C1 segment of cervical spinal cord (tissue), 14 donors: ENCODE results near the gene ACE2.

ENCODE experiments used
- DNase-seq, 14 donors: peaks; one replicate each; lab custom pipeline; 2025; lab: John Stamatoyannopoulos, UW

The ACE2 gene

DNA sequence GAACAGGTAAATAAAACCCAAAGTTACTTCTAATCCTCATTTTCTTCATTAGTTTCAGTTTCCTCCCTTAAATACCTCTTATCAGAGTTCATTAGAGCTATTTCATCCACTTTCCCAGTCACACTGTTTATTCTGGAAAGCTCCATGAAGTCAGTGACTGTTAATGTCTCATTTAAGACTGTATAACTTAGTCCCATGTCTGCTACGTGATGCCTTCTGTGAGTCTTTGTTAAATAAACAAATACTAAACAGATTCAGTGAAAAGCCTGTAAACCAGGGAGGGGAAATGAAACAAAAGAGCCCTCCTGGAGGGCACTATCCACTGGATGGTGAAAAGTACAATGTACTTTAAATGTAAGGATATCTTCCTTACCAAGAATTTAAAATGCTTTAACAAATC, 24.7 kb downstream of the ACE2 start:
- DNase-seq, result no peak

DNA sequence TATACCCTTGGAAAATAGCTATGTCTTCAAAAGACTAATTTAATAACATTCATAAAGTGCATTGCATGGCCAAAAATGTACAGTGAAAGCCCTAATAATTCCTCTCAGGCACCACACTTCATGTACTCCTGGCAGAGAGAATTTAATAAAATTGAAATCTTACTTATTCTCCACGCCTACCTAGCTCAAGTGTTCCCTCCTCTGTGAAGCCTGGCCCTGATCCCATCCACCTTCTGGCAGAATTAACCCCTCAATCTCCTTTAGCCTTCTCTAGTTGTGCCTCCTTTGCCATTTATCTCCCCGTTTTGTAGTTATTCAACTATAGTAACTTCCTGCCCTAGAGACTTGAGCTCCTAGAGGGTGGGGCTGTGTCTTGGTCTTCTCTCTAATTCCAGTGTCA, 26.7 kb downstream of the ACE2 start:
- no peak for DNase-seq

DNA sequence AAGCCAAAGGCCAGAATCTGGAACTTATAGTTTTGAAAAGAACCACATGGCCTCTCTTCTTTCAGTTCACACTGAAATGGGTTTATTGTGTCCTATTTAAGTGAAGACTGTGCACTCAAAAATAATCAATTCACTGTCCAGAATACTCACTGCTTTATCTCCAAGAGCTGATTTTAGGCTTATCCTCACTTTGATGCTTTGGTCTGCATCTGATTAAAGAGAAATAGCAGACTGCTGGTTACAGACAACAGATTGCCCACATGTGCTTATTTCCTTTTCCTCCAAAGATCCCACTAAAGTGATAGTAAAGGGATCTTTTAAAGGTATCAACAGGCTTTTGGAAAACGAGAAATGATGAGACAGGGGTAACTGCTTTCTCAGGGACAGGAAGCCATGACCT, 30.6 kb downstream of the ACE2 start:
- no peak for DNase-seq

DNA sequence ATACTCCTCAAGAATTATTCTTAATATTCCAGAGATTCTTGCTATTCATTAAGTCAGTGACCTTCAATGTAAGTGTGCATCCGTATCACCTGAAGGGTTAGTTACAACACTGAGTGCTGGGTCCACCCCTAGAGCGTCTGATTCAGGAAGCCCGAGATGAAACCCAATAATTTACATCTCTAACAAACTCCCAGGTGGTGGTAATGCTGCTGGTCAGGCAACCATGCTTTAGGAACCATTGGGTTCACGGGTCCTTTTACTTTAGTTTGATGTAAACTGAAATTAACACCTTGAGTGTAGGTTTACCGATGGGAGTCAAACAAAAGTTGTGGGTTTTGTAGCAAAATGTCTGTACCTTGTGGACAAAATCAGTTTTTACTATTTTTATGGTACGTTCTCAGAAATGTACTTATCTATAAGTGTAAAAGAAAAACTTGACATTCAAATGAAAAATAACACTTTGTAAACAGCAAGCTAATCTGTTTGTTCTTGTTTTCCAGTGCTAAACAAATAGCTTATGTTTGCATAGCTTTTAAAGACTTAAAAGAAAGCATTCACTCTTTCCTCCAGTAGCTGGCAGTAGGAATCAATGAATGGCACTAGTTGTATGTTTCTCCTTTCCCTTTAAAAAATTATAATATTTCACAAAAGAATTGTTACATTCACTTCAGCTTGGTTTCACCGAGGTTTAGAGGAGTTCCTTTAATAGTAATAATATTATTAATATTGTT, 32.7 kb downstream of the ACE2 start:
- no peak for DNase-seq

DNA sequence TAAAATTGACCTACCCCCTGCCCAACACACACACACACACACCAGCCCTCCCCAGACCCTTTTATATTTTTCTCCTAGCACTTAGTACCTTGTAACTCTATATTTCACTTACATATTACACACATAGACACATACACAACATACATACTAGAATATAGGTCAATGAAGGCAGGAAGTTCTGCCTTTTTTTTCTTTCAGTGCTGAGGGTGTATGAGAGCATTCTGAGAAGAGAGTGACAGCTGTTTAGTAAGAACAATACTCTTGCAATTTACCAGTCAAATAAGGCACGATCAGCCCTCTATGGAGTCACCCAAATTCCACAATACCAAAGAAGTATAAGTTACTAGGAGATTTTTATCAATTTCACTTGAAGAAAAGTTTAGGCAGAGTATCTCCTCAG, 33.5 kb downstream of the ACE2 start:
- no peak for DNase-seq

DNA sequence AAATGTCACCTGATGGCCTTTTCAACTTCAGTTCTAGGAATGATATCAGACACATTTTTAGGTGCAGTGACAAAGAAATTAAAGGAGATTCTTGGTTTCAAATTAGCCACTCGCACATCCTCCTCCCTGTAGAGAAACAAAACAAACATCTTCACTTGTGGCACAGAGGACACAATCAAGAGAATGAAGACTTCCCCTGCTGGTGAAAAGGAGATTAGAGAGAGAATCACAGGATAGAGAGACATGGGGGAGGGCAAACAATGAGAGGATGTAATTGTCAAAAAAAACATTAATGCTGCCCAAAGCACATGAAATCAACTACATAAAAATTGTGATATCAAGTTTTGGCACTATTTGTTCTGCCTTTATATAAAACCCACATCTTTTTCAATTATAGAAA, 34.5 kb downstream of the ACE2 start:
- no peak for DNase-seq

DNA sequence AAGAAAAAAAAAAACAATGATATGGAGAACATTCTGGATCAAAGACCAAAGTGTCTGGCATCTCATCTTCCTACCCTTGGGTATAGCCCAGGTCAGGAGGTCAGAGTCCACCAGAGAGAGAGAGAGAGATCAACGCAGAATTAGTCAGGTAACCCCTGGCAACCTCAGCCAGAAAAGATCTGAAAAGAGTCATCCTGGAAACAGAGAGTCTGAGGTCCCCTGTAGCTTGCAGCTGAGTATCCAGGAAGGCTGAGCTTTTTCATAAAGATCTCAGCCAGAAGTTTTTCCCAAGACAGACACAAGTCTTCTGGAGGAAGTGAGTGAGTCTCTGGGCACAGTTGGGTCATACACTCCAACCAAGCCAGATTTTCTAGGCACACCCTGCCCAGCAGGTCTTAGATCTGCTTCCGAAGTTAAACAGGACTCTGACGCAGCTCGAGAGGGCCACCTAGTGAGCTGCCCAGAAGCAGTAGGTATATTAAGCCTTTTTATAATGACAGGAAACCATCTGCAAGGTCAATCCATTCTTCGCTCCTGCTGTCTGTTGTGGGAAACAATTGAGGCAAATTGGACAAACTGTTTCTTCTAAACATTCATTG, 35.7 kb downstream of the ACE2 start:
- DNase-seq, result peak in 7 of 14 donors; percentile 2 to 35 (median 8)

DNA sequence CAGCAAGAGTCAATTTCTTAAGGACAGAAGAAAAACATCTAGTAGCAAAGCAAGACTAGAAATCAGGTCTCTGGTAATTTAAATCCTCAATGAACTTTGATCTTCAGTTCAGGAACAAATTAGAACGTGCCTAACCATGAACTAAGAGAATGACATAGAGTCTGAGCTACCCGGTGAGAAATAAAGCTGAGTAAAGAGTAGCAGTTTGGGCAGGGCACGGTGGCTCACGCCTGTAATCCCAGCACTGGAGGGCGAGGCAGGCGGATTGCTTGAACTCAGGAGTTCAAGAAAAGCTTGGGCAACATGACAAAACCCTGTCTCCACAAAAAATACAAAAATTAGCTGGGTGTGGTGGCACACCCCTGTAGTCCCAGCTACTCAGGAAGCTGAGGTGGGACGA, 37.7 kb downstream of the ACE2 start:
- DNase-seq, result no peak

DNA sequence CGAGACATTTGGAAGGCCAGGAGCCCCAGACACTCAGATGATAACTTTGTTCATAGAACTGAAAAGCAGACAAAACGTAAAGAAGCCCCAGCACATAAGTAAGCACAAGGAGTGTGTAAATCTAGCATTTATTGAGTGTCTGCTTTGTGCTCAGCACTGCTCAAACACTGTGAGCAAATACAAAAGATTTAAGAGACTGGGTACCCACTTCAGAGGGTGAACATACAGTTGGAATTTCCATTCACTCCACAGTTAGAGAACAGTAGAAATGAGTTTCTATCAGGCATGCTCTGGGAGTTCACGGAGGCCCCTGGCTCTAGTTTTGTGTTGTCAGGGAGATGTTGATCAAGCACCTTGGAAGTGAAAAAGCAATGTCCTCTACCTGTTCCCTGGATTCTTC, 39.8 kb downstream of the ACE2 start:
- no peak for DNase-seq

DNA sequence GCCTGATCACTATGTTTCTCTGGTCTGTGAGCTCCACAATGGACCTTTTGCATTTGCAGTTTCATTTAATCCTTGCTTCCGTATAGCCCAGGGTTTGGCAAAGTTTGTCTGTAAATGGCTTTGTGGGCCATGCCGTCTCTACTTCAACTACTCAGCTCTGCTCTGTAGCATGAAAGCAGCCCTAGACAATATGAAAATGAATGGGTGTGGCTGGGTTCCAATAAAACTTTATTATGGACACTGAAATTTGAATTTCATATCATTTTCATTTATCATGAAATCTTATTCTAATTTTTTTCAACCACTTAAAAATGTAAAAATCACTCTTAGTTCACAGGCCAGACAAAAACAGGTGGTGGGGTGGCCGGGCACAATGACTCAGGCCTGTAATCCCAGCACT, 41.5 kb downstream of the ACE2 start:
- no peak for DNase-seq

DNA sequence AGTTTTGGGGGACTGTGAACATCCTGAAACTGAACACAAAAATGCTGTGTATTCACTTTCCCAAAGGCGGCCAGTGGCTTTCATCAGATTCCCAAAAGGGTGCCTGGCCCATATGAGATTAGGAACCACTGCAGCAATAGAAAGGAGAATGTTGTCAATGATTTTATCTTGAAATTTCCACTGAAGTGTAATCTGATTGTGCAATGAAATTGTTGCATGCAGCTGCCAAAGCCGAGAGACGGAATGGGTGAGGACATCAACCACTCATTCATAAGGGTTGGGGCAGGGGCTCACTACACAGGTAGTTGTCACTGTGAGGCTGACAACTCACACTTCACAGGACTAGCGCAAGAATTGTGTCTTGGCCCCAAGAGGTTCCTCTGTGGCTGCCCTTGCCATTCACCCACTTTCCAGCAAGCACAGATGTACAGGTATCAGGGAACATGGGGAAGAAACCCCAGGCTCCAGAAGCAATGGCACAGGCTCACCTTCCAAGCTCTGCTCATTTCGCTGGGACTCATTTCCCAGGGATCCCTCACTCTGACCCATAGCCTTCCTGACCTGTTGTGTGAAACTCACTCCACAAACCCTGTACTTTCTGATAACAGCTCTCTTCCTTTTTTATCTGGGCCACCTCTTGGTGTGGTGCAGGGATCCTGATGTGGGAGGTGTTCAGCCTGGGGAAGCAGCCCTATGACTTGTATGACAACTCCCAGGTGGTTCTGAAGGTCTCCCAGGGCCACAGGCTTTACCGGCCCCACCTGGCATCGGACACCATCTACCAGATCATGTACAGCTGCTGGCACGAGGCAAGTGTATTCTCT, 51.4 kb downstream of the ACE2 start:
- no peak for DNase-seq

DNA sequence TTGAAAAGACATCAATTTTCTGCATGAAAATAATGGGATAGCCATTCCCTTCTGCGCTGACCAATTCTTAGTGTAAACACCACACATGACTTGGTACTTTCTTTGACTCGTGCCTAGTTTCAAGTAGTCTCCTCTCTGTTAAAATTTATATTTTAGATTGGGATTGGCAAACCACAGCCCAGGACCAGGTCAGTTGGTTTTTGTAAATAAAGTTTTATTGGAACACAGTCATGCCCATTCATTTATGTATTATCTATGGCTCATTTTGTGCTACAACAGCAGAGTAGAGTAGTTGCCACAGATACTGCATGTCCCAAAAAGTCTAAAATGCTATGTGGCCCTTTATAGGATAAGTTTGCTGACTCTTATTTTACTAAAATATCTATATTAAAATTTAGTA, 53.4 kb downstream of the ACE2 start:
- no peak for DNase-seq

DNA sequence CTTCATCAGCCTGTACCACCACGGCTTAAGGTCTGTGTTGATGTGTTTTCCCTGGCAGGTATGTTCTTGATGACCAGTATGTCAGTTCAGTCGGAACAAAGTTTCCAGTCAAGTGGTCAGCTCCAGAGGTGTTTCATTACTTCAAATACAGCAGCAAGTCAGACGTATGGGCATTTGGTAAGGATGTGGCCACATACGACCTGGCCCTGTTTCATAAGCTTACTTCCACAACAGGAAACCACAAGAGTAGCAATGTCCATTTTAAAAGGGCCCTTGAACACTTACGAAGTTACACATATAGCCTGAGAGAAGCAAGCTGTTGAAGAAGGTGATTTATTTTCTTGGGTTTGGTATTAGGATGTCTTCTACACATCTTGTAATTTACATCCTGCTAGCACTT, 54.0 kb downstream of the ACE2 start:
- no peak for DNase-seq

DNA sequence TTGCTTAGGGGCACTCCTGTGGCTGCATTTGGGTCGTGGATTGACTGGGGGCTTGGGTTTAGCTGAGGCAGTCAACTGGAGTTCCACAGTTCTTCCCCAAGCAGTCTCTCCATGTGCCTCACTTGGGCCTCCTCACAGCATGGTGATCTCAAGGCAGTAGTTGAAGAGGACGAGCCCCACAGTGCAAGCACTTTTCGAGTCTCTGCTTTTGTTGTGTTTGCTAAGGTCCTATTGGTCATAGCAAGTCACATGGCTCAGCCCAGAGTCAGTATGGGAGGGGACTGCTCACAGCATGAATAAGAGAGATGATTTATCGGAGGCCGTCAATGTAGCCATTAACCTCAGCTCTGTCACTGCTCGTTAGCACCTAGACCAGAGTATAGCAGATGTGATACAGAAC, 70.4 kb downstream of the ACE2 start:
- DNase-seq, result no peak

DNA sequence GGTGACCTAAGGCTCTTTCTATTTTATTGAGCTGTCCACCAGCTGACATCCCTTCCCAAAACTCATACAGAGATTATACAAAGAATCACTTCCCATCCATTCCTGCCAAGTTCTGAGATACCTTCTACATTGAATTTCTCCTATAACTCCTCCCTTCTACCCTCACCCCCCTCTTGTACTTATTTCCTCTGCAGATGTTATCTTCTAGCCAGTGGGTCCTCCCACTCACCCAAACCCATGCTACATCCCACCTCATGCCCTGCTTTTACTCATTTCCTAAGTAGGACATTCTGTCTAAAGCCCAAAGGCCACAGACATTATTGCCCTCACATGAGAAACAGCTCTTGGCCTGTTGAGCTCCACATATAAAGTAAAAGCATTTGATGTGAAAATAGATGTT, 71.6 kb downstream of the ACE2 start:
- DNase-seq, result no peak

DNA sequence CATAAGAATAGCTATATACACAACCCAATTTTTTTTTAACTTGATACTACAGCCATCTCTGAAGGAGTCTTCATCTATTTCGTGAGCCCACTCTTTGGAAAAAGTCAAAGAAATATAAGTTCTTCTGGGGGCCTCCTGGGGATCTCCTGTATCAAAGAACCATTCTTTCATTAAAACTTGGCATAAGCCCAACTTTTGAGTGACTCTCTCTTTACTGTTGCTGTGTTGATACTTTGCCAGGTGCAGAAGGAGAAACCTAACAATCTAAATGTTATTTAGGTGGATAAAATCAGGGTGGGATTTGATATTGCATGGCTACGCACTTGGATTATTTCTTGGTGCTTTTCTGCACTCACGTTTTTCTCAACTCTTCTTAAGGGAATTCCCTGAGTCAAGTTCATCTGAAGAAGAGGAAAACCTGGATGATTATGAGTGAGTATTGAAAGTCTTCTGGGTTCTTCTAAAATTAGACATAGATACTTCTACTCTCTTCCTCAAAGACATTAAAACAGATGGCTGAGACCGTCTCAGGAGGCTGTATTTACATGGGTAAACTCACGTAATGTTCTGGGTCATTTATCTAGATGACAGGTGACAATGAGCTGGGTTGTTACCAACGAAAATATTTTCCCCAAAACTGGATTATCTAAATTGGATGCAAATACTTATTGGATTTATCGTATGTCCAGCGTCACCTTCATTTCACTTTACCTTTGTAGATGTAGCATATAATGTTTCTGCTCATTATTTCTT, 74.9 kb downstream of the ACE2 start:
- no peak for DNase-seq

DNA sequence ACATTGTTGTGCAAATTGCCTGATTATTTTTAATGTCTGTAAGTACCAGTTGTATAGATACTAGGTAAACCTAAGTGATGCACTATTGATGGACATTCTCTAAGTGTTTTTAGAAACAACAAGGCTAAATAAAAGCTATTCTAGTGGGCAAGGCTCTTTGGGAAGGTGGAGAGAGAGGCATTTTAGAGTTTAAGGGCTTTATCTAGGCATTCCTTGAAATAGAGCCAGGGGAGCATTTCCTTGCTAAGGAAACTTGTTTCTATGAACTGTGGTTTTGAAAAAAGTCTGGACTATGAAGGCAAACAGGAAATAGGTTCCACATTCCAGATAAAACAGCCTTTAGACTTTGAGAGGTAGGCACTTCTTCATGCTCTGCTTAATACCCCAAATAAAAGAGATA, 76.3 kb downstream of the ACE2 start:
- no peak for DNase-seq

DNA sequence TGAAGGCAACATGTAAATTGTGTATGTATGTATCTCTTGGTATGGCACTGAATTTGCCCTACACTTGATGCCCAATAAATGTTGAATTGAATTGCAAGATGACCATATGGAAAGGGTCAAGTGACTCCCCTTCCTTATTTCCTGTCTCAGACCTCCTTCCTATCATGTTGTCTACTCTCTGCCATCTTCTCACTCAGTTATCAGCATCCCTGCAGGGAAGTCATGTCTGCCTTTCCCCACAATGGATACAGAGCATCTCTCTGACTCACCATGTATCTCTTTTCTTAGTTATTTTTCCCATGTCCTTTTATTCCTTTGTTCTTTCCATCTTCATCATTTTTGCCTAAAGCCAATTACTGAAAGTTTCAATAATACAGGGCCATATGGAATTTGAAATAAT, 77.7 kb downstream of the ACE2 start:
- no peak for DNase-seq

DNA sequence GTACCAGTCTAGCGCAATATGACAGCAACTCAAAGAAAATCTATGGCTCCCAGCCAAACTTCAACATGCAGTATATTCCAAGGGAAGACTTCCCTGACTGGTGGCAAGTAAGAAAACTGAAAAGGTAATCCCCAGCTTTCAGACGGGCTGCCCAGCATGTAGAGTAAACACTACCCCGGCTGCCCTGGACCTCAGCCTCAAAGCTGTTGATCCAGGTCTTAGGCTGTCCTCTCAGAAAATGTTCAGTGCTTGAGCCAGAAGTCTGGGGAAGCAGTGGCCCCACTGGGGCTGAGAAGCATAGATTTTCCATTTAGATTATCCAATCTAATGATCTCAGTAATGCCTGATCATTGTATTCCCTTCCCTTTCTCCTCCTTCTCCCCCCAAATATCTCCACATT, 78.3 kb downstream of the ACE2 start:
- DNase-seq, result no peak

DNA sequence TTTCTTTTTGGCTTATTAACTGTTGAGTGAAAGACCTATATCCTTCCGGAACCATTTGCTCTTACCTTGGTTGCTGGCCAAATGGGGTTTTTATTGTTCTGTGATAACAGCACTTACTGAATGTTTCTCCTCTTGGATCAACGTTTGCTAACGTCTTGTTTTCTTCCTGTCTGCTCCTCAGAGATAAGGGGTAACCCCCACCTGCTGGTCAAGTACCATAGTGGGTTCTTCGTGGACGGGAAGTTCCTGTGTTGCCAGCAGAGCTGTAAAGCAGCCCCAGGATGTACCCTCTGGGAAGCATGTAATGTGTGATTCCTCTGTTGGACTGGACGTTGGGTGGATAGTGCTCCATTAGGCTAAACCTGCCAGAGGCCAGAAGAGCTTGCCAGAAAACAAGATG, 84.8 kb downstream of the ACE2 start:
- no peak for DNase-seq

DNA sequence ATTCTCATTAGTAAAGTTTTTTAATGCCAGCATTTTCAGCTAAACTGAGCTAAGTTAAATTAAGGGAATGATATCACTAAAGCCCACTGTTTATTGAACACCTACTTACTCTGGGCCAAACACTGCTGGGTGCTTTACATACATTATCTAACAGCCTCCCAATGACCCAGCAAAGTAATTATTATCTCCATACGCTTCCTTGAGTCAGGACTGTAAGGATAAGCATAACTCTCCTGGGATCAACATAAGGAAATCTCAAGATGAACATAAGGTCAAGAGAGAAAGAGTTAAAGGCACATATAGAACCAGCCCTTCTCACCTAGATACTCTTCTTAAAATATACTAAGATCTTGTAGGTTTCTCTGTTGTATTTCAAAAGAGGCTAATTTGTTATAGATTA, 86.5 kb downstream of the ACE2 start:
- DNase-seq, result no peak

DNA sequence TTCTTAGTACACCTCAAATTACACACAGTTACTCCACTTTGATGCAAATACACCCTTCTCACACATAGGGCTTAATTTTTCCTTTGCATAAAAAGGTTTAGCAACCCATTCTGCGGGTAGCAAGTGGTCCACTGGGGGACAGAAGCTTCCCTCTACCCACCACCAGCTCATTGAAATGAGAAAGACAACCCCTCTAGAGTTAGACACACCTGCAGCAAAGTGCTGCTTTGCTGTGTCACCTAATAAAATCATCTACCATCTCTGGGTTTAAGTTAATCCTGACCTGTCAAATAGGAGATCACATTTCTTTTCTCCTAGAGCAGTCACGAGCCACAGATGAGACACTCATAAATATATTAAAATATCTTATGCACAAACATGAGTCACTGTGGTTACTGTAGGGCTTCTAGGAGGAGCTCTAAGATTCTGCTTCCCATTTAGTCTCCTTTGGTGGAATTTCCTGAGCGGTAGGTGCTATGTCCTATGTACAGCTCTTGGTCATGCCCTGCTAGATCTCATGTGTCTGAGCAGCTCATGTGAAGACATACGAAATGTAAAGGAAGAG, 88.3 kb downstream of the ACE2 start:
- peak in 1 of 14 donors; percentile 0 for DNase-seq
